Measurements from ENCODE around the gene PARP14.
"Not testable (repeated sequence)": the region's sequence is repeated elsewhere in the genome, so short reads cannot be mapped to it uniquely, and the experiment has no call there.

Gene PARP14

DNA sequence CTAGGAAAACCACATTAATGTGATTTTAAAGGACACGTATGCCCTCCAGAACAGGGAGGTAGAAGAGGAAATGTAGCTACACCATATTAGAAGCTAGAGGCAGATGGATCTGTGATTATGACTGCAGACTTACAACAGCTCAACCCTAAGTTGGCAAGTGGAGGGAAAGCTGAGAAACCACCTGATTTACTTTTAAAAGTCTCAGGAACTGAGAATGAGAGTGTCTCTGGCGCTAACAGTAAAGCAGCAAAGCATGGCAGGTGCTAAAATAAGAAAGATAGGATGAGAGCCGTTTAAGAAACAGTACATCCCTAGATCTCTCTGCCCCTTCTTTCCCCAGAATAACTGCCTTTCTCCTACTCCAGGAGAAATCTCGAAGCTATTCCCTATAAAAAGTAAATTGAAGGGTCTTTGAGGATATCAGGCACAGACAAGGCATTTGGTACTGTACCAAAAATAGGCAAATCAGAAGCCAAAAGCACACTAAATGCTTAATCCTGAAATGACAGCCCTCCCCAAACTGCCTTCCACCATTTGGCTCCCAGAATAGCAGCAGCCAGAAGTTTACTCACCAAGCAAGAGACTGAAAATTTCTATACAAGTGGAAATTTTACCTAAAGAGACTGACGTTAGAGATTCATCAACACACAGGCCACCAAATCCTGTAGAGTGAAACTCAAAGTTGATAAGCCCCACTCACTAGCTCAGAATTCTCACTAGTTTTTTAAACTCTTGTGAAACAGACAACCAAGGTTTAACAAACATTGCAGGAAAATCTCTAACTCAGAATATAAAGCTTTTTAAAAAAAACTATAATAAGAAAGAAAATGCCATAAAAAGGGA is 34.3 kb upstream of the PARP14 start:
- H3K4me3 ChIP-seq (replicated peaks; ENCODE audit: low read depth, low read length): no peak overlapping the region
- DNase-seq (ENCODE audit: low read depth): no peak
- TF ChIP-seq, protein P1, sequence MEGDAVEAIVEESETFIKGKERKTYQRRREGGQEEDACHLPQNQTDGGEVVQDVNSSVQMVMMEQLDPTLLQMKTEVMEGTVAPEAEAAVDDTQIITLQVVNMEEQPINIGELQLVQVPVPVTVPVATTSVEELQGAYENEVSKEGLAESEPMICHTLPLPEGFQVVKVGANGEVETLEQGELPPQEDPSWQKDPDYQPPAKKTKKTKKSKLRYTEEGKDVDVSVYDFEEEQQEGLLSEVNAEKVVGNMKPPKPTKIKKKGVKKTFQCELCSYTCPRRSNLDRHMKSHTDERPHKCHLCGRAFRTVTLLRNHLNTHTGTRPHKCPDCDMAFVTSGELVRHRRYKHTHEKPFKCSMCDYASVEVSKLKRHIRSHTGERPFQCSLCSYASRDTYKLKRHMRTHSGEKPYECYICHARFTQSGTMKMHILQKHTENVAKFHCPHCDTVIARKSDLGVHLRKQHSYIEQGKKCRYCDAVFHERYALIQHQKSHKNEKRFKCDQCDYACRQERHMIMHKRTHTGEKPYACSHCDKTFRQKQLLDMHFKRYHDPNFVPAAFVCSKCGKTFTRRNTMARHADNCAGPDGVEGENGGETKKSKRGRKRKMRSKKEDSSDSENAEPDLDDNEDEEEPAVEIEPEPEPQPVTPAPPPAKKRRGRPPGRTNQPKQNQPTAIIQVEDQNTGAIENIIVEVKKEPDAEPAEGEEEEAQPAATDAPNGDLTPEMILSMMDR (IDR thresholded peaks at IDR 0.05; ENCODE audit: low read length, missing control alignments): no peak

DNA sequence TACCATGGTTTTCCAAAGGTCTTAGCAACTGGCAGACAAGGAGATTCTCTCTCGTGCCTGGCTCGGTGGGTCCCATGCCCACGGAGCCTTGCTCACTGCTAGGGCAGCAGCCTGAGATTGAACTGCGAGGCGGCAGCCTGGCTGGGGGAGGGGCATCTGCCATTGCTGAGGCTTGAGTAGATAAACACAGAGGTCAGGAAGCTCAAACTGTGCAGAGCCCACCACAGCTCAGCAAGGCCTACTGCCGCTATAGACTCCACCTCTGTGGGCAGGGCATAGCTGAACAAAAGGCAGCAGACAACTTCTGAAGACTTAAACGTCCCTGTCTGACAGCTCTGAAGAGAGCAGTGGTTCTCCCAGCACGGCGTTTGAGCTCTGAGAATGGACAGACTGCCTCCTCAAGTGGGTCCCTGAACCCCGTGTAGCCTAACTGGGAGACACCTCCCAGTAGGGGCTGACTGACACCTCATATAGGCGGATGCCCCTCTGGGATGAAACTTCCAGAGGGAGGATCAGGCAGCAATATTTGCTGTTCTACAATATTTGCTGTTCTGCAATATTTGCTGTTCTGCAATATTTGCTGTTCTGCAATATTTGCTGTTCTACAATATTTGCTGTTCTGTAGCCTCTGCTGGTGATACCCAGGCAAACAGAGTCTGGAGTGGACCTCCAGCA is 29.3 kb upstream of the PARP14 start:
- H3K4me3 ChIP-seq (replicated peaks; ENCODE audit: low read depth, low read length); DNase-seq (ENCODE audit: low read depth): not testable (repeated sequence)

DNA sequence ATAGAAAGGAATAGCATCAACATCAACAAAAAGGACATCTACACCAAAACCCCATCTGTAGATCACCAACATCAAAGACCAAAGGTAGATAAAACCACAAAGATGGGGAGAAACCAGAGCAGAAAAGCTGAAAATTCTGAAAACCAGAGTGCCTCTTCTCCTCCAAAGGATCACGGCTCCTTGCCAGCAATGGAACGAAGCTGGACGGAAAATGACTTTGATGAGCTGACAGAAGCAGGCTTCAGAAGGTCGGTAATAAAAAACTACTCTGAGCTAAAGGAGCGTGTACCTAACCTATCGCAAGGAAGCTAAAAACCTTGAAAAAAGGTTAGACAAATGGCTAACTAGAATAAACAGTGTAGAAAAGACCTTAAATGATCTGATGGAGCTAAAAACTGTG is 28.7 kb upstream of the PARP14 start:
- DNase-seq (ENCODE audit: low read depth); H3K4me3 ChIP-seq (replicated peaks; ENCODE audit: low read depth, low read length): not testable (repeated sequence)

DNA sequence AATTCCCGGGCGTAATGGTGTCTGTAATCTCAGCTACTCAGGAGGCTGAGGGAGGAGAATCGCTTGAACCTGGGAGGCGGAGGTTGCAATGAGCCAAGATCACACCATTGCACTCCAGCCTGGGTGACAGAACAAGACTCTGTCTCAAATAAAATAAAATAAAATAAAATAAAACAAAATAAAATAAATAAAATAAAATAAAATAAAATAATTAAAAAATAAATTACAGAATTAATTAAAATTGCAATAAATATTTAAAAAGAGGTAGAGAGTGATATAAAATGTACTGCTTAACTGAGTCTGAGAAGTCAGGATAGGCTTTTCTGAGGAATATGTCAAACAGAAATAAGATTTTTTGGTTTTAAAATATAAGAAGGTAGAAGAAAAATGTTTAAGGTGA is 22.3 kb upstream of the PARP14 start:
- not testable (repeated sequence) for DNase-seq (ENCODE audit: low read depth); H3K4me3 ChIP-seq (replicated peaks; ENCODE audit: low read depth, low read length)

DNA sequence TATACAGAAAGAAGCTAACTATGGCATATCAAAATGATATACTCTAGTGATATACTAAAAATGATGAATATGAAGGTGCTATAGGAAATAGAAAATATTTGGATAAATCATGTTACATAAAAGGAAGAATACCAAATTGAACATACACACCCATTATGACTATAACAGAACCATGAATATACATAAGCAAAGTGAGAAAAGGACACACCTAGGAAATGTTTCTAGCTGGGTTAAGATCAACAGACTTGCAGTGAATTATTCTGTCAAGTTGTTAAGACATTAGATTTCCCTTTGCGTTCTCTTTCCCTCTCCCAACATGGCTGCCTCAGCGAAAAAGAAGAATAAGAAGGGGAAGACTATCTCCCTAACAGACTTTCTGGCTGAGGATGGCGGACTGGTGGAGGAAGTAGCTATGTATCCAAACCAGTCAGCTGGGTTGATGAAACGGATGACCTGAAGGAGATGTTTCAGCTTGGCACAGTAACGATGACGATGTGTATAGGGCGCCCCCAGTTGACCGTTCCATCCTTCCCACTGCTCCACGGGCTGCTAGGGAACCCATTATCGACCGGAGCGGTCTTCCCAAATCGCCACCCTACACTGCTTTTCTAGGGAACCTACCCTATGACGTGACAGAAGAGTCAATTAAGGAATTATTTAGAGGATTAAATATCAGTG is 20.2 kb upstream of the PARP14 start:
- no peak for DNase-seq (ENCODE audit: low read depth)
- TF ChIP-seq, protein P1 (IDR thresholded peaks at IDR 0.05; ENCODE audit: low read length, missing control alignments): no peak
- H3K4me3 ChIP-seq (replicated peaks; ENCODE audit: low read depth, low read length): no peak overlapping the region

DNA sequence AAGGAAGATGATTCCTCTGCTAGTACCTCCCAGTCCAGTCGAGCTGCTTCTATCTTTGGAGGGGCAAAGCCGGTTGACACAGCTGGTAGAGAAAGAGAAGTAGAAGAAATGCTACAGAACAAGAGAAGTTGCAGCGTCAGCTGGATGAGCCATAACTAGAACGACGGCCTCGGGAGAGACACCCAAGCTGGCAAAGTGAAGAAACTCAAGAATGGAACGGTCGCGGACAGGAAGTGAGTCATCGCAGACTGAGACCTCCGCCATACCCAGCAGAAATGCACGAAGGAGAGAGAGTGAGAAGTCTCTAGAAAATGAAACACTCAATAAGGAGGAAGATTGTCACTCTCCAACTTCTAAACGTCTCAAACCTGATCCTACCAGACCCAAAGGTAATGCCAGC is 19.0 kb upstream of the PARP14 start:
- DNase-seq (ENCODE audit: low read depth): no peak
- no peak overlapping the region for H3K4me3 ChIP-seq (replicated peaks; ENCODE audit: low read depth, low read length)

DNA sequence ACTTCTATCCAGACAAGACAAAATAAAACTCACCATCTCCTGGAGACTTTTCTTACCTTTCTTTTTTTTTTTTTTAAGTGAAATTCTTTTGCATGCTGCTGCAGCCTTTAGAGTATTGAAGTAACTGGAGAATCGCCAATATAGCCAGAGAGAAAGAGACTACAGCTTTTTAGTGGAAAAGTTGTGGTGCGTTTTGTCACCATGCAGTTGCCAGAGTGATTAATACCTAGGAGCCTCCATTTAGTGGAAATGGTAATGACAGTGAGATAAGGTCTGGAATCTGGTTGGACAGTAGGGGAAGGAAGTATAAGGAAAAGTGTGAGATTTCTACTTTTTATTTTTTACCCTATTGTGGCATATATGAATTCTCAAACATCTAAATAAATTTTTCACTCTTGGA is 18.1 kb upstream of the PARP14 start:
- no peak for DNase-seq (ENCODE audit: low read depth)
- TF ChIP-seq, protein P1 (IDR thresholded peaks at IDR 0.05; ENCODE audit: low read length, missing control alignments): no peak
- H3K4me3 ChIP-seq (replicated peaks; ENCODE audit: low read depth, low read length): no peak overlapping the region

More for the DNA sequence above, 19.0 kb upstream of the PARP14 start:
- TF ChIP-seq, protein P1 (IDR thresholded peaks at IDR 0.05; ENCODE audit: low read length, missing control alignments): no peak

DNA sequence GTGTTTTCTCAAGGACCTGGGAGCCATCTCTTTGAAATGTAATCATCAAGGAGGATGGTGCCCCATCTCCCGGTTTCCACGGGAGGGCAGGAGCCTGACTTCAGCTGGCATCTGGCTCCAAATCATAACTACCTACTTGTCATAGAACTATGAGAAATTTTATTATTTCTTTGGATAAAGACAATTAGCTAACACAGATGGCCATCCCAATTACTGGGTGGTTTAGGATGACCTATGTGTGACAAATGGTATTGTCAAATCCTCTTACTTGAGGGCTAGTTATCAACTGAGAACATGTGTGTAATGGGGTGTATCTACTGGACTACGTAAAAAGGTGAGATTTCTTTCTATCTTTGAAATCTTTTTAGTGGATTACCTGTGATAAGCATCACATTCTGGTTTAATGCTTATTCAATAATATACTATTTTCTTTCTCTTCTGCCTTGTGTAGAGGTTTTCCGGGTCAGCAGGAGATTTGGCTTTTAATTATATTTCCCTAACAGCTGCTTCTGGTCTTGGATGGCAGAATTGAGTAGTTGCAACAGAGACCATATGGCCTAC is 15.3 kb upstream of the PARP14 start:
- TF ChIP-seq, protein P1 (IDR thresholded peaks at IDR 0.05; ENCODE audit: low read length, missing control alignments): no peak
- DNase-seq (ENCODE audit: low read depth): no peak
- H3K4me3 ChIP-seq (replicated peaks; ENCODE audit: low read depth, low read length): no peak overlapping the region

Data from fibroblast of pulmonary artery (primary cell).